Stimulated activated CD8-positive, alpha-beta memory T cell treated with anti-CD3 and anti-CD28 coated beads, Interleukin-15, amount 100 ng/mL, for 1 hour (primary cell): ENCODE data around the gene NARS2.

Experiments used
- DNase-seq: peaks from one replicate; pipeline ENCODE4 v3.0.0-alpha.2; 2020; ENCODE audit warnings: low read depth

NARS2 gene

DNA sequence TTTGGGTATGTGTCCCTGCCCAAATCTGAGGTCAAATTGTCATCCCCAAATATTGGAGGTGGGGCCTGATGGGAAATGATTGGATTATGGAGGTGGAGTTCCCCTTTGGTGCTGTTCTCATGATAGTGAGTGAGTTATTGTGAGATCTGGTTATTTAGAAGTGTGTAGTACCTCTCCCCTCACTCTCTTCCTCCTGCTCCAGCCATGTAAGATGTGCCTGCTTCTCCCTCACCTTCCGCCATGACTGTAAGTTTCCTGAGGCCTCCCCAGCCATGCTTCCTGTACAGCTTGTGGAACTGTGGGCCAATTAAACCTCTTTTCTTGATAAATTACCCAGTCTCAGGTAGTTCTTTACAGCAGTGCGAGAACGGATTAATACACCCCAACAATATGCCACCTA lies 166.0 kb downstream of the NARS2 start:
- DNase-seq, result no peak

- DNase-seq, result no peak
These were observed 168.0 kb downstream of the NARS2 start for GRCh38 chr11:78406568-78407196.

GRCh38 chr11:78405805-78406204 lies 168.9 kb downstream of the NARS2 start:
- no peak for DNase-seq

GRCh38 chr11:78403781-78404180 lies 170.9 kb downstream of the NARS2 start:
- no peak for DNase-seq

DNA sequence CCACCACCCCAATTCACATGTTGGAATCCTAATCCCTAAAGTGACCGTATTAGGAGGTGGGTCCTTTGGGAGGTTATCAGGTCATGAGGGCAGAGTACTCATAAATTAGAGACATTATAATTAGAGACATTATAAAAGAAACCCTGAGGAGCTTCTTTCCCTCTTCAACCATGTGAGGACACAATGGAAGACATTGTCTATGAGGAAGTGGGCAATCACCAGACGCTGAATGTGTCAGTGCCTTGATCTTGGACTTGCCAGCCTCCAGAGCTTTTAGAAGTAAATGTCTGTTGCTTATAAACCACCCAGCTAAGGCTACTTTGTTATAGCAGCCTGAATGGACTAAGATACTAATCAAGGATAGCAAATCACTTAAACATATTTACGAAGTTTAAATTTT lies 171.8 kb downstream of the NARS2 start:
- no peak for DNase-seq

- DNase-seq, result no peak
These were observed 174.0 kb downstream of the NARS2 start for GRCh38 chr11:78400702-78401101.

- no peak for DNase-seq
These were observed 174.5 kb downstream of the NARS2 start for GRCh38 chr11:78400116-78400515.

DNA sequence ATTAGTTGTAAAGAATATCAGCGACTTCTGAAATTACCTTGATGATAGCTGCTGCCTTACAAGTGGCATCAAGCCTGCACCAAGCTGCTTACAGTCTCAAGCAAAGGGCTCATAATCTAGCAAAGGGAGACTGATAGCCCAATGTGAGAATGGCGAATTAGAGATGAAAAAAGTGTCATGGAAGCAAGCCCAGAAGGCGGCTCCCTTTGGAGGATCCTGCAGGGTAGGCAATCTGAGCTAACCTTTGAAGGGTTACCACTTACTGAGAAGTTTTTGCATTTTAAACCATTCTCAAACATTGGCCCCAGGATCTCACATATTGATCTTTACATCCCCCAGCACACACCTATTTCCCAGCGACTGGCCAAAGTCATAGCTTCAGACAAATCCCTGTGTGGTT lies 175.5 kb downstream of the NARS2 start:
- no peak for DNase-seq

DNA sequence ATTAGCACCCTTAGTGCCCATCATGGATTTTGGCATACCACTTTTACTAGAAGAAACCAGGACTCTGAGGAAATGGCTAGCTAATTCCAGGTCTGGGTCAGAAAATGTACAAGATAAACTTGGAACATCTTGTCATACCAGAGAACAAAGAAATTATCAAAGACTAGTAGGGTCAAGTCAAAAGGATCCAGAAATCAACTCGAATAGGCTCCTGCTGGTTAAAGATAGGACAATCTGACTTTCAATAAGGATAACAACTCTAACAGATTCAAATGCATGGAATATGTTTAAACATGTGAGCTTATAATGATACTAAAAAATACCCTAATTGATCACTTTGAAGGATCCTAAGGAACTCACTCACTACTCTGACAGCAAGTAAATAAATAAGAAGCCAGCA lies 175.9 kb downstream of the NARS2 start:
- no peak for DNase-seq

DNA sequence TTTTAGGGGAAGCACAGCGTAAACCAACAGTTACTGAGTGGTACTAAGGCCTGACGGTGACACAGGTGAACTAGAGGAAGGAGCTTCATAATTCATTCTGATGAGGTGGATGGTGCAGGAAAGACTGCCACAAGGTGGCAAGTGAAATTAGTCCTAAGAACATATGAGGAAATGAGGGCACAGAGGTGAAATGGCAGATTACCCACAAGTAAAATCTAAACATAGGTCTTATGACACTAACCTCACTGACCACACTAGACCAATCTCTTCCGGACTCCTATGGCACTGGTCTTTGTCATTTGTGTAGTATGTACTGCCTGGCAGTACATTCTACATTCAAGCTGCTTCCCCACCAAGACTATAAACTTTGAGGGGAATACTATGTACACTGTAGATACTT lies 177.3 kb downstream of the NARS2 start:
- DNase-seq, result no peak

- DNase-seq, result no peak
These were observed 179.1 kb downstream of the NARS2 start for GRCh38 chr11:78395597-78395996.

- no peak for DNase-seq
These were observed 181.8 kb downstream of the NARS2 start for GRCh38 chr11:78392854-78393253.

DNA sequence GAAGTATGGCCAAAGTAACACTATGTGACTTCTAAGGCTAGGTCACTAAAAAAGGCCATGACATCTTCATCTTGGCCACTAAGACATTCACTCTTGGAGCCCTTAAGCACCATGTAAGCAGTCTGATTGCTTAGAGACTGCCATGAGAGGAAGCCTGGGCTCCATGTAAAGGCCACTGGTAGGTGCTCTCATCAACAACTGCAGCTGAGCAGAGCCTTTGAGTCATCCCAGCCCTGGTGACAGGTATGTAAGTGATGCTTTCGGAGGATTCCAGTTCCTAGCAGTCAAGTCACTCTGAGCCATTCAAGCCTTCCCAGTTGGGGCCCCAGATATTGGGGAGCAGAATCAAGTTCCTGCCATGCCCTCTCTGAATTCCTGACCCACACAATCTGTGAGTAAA lies 183.2 kb downstream of the NARS2 start:
- no peak for DNase-seq

DNA sequence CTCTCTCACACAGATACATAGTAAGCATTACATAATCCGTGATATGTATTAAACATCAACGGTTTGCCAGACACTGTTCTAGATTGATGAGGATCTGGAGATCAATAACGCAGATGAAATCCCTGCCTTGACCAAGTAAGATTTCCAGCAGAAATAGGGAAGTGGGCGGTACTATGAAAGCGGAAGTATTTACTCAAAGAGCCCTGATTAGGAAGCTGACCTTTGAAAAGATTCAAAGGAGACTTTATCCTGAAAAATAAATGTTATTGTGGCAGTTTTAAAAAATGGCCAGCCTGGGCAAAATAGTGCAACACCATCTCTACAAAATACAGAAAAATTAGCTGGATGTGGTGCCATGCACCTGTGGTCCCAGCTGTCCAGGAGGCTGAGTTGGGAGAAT lies 183.9 kb downstream of the NARS2 start:
- no peak for DNase-seq

GRCh38 chr11:78386215-78386941 lies 188.3 kb downstream of the NARS2 start:
- no peak for DNase-seq
